ENCODE results near the gene MAPK12. TPM values are rescaled to one million over a fixed set of nuclear protein-coding genes. Genes with fewer than 3 reads are reported as not detected.
A peak's percentile ranks its signal among the peaks of the same experiment; 100 is the strongest.

MAPK12 gene
- polyA plus RNA-seq, 4 donors, result 0.45 to 7.1 (median 3.6) TPM

DNA sequence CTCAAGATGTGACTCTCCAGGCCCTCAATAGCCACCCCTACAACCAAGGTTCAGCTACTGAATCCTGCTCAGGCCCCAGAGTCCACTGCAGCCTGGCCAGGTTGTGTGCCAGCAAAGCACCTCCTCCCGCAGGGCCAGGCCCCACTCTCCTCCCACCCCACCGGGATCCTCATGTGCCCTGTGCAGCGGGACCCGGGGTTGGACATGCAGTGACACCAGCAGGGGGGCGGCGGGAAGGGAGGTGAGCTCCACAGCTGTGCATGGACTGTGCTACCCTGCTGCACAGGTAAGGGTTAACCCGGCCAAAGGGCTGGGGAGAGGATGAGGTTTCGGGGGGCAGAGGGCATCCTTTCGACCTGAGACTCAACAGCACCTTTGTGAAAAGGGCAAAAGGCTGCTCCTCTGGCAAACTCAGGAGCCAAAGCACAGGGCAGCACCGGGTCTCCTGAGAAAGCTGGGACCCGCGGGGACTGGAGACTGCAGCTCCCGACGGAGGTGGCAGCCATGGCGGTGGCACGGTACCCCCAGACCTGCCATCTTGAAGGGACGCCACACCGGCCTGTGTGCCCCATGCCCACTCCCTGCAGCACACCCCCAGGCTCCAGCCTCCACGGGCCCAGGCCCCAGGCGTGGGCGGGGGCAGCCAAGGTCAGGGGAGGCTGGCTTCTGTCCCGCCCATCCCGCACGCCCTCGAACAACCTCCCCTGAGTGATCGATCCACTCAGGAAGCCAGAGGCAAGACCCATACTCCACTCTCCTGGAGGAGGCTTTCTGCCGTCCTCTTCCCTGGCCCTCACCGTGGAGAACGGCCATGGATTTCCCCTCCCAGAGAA is 35.4 kb upstream of the MAPK12 start:
- no peaks in the 10 kb centered on the region for H3K9me3 ChIP-seq (ENCODE audit: control insufficient read depth in 2 of 2, insufficient read depth in 1 of 2, low read depth in 1 of 2, low read length in 1 of 2)
- DNase-seq, result peak in 1 of 2 donors; percentile 37
- 45 to 67% (median 53%) methylated on average over 26 to 29 of the region's 29 CpGs for WGBS, 3 donors
- peaks cover 0 to 65% (median 0%) of the 10 kb centered on the region in 3 donors for H3K36me3 ChIP-seq (ENCODE audit: control insufficient read depth in 3 of 3, insufficient read depth in 2 of 3, low read depth in 1 of 3, low read length in 3 of 3)
- H3K4me3 ChIP-seq (ENCODE audit: low read depth in 1 of 3, low read length in 3 of 3), result peak overlapping the region in 1 of 3 donors; percentile 1
- H3K27me3 ChIP-seq (ENCODE audit: control insufficient read depth in 3 of 3, insufficient read depth in 3 of 3, low read length in 3 of 3), result no peaks in the 10 kb centered on the region
- FAIRE-seq, result no peak
- H3K27ac ChIP-seq (ENCODE audit: low read depth in 1 of 3, low read length in 2 of 3), result peak overlapping the region in 2 of 3 donors; percentile 18 to 52
- peaks cover 8 to 67% (median 17%) of the 10 kb centered on the region in 3 donors for H3K4me1 ChIP-seq (ENCODE audit: control insufficient read depth in 3 of 3, insufficient read depth in 2 of 3, low read depth in 1 of 3, low read length in 2 of 3)

DNA sequence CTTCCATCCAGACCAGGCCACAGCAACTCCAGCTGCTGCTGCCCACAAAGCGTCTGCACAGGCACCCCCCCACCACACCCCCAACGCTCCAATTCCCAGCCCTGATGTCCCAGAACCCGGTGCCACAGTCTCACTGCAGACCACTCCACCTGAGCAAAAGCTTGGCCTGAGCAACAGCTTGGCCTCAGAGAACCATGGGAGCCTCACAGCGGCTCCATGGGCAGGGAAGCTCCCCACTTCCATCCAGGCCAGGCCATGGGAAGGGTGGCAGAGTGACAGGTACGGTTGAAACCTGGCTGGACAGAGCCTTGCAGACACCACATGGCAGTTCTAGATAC is 32.8 kb upstream of the MAPK12 start:
- Histone ChIP-seq H3K9me3 (ENCODE audit: control insufficient read depth in 2 of 2, insufficient read depth in 1 of 2, low read depth in 1 of 2, low read length in 1 of 2) (no peaks in the 10 kb centered on the region), H3K4me1 (ENCODE audit: control insufficient read depth in 3 of 3, insufficient read depth in 2 of 3, low read depth in 1 of 3, low read length in 2 of 3) (peaks cover 5 to 50% (median 8%) of the 10 kb centered on the region in 3 donors), H3K4me3 (ENCODE audit: low read depth in 1 of 3, low read length in 3 of 3) (no peak overlapping the region), H3K36me3 (ENCODE audit: control insufficient read depth in 3 of 3, insufficient read depth in 2 of 3, low read depth in 1 of 3, low read length in 3 of 3) (peaks cover 0 to 82% (median 2%) of the 10 kb centered on the region in 3 donors), H3K27me3 (ENCODE audit: control insufficient read depth in 3 of 3, insufficient read depth in 3 of 3, low read length in 3 of 3) (no peaks in the 10 kb centered on the region), H3K27ac (ENCODE audit: low read depth in 1 of 3, low read length in 2 of 3) (peak overlapping the region; percentile 86 to 97 (median 93))
- DNase-seq (no peak), FAIRE-seq (no peak)
- WGBS, 3 donors, result 24 to 37% (median 24%) methylated on average over 5 of the region's 5 CpGs

DNA sequence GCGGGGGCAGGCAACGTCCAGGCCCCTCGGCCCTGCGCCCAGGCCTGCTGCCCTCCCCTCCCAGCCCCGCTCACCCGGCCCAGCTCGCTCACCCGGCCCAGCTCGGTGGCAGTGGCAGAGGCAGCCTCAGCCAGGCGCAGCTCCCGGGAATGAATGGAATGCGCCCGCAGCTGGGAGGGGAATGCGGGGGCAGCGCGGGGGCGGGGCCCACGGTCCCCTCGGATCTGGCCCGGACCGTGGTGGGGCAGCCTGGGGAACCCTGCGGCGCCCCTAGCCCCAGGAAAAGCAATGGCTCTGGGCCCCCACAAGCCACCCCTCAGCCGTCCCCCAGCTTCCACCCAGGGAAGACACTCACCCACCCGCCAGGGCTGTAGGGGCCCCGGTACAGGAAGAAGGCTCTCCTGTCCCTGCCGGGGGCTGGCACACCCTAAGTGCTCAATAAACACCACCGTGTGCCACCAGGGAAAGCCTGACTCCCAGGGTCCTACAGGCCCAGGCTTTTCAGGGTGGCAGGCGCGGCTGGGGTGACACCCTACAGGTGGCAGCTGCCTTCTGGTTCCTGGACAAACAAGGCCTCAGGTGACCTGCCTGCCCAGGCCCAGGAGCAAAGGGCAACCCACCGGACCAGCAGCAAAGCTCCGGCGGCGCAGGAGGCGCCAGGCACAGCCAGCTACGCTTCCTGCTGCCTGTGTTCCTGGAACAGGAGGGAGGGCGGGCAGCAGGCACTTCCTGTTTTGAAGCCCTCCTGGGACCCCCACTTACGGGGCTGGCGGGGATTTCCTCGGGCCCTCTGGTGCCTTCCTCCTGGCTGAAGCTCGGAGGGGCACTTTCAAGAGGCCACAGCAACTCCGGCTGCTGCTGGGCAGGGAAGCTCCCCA is 32.2 kb upstream of the MAPK12 start:
- Histone ChIP-seq H3K4me1 (ENCODE audit: control insufficient read depth in 3 of 3, insufficient read depth in 2 of 3, low read depth in 1 of 3, low read length in 2 of 3) (peaks cover 5 to 46% (median 8%) of the 10 kb centered on the region in 3 donors), H3K27ac (ENCODE audit: low read depth in 1 of 3, low read length in 2 of 3) (peak overlapping the region; percentile 86 to 97 (median 93)), H3K27me3 (ENCODE audit: control insufficient read depth in 3 of 3, insufficient read depth in 3 of 3, low read length in 3 of 3) (no peaks in the 10 kb centered on the region), H3K36me3 (ENCODE audit: control insufficient read depth in 3 of 3, insufficient read depth in 2 of 3, low read depth in 1 of 3, low read length in 3 of 3) (peaks cover 0 to 85% (median 2%) of the 10 kb centered on the region in 3 donors), H3K9me3 (ENCODE audit: control insufficient read depth in 2 of 2, insufficient read depth in 1 of 2, low read depth in 1 of 2, low read length in 1 of 2) (no peaks in the 10 kb centered on the region), H3K4me3 (ENCODE audit: low read depth in 1 of 3, low read length in 3 of 3) (peak overlapping the region in 2 of 3 donors; percentile 42 to 45)
- FAIRE-seq, result no peak
- 7 to 14% (median 12%) methylated on average over 29 to 42 of the region's 42 CpGs for WGBS, 3 donors
- peak; percentile 87 to 94 for DNase-seq

DNA sequence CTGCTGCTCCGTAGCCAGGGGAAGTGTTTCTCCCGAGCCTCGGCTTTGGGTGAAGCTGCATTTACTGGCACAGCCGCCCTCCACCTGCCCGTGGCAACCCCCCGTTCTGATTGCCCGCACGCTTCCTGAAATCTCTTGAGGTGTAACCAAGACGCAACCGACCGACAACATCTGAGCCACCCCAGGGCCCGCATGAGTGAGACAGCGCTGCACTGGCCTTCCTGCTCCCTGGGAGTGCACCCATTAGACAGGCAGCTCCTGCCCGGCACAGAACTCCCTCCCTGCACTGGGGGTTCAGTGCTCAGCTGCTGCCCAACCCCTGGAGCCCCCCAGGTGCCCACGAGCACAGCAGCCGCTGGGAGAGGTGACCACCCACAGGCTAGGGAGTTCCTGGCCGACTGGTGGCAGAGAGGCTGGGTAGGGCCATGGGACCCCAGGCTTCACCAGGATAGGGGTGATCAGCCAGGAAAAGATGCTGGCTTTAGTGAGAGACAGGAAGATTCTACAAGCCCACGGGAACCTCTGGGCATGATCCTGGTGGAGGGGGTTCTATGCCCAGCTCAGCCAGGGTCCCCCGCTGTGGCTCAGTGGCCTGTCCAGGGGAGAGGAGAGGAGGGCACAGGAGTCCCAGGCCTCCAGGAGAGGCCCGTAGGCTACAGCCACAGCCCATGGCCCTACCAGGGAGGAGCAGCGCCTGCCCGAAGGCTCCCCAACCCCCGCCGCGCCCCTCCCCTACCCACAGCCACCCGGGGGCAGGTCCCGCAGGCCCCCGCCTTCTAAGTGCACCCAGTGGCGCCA is 31.4 kb upstream of the MAPK12 start:
- 45 to 68% (median 52%) methylated on average over 21 to 29 of the region's 29 CpGs for WGBS, 3 donors
- peak overlapping the region in 2 of 3 donors; percentile 42 to 45 for H3K4me3 ChIP-seq (ENCODE audit: low read depth in 1 of 3, low read length in 3 of 3)
- DNase-seq (no peak), FAIRE-seq (no peak)
- peaks cover 5 to 38% (median 6%) of the 10 kb centered on the region in 3 donors for H3K4me1 ChIP-seq (ENCODE audit: control insufficient read depth in 3 of 3, insufficient read depth in 2 of 3, low read depth in 1 of 3, low read length in 2 of 3)
- no peaks in the 10 kb centered on the region for H3K27me3 ChIP-seq (ENCODE audit: control insufficient read depth in 3 of 3, insufficient read depth in 3 of 3, low read length in 3 of 3)
- H3K27ac ChIP-seq (ENCODE audit: low read depth in 1 of 3, low read length in 2 of 3), result peak overlapping the region; percentile 34 to 97 (median 93)
- H3K9me3 ChIP-seq (ENCODE audit: control insufficient read depth in 2 of 2, insufficient read depth in 1 of 2, low read depth in 1 of 2, low read length in 1 of 2), result no peaks in the 10 kb centered on the region
- peaks cover 2 to 87% (median 3%) of the 10 kb centered on the region in 3 donors for H3K36me3 ChIP-seq (ENCODE audit: control insufficient read depth in 3 of 3, insufficient read depth in 2 of 3, low read depth in 1 of 3, low read length in 3 of 3)

DNA sequence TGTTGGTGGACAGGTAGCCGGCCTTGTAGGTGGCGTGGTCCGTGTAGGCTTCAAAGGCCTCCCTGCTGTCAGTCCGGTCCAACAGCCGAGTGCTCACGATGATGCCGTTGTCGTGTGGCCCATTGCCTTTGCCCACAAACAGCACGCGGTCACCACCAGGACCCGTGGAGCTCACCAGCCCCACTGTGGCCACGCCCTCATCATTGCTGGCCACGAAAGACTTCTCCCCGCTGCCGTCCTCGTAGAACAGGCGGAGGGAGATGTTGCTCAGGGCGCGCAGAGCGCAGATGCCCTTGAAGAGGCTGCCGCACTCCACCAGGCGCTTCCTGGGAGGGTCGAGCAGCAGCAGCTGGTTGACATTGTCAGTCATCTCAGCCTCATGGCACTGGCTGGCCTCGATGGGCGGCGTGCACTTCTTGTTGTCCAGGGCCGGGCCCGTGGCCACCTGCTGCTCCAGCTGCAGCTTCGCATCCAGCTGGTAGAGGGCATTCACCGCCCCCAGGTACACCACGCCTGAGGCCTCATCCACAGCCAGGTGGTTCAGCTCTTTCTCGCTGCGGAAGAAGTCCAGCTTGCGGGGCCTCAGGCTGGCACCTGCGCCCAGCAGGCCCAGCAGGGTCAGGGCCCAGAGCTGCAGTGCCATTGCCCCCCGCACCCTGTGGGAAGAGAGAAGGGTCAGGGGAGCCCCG is 28.6 kb upstream of the MAPK12 start:
- Histone ChIP-seq H3K27ac (ENCODE audit: low read depth in 1 of 3, low read length in 2 of 3) (no peak overlapping the region), H3K4me3 (ENCODE audit: low read depth in 1 of 3, low read length in 3 of 3) (no peak overlapping the region), H3K4me1 (ENCODE audit: control insufficient read depth in 3 of 3, insufficient read depth in 2 of 3, low read depth in 1 of 3, low read length in 2 of 3) (peaks cover 0 to 22% (median 3%) of the 10 kb centered on the region in 3 donors), H3K36me3 (ENCODE audit: control insufficient read depth in 3 of 3, insufficient read depth in 2 of 3, low read depth in 1 of 3, low read length in 3 of 3) (peaks cover 3 to 89% (median 8%) of the 10 kb centered on the region in 3 donors), H3K9me3 (ENCODE audit: control insufficient read depth in 2 of 2, insufficient read depth in 1 of 2, low read depth in 1 of 2, low read length in 1 of 2) (no peaks in the 10 kb centered on the region), H3K27me3 (ENCODE audit: control insufficient read depth in 3 of 3, insufficient read depth in 3 of 3, low read length in 3 of 3) (no peaks in the 10 kb centered on the region)
- DNase-seq (no peak), FAIRE-seq (no peak)
- 90 to 91% (median 90%) methylated on average over 35 to 37 of the region's 37 CpGs for WGBS, 3 donors

DNA sequence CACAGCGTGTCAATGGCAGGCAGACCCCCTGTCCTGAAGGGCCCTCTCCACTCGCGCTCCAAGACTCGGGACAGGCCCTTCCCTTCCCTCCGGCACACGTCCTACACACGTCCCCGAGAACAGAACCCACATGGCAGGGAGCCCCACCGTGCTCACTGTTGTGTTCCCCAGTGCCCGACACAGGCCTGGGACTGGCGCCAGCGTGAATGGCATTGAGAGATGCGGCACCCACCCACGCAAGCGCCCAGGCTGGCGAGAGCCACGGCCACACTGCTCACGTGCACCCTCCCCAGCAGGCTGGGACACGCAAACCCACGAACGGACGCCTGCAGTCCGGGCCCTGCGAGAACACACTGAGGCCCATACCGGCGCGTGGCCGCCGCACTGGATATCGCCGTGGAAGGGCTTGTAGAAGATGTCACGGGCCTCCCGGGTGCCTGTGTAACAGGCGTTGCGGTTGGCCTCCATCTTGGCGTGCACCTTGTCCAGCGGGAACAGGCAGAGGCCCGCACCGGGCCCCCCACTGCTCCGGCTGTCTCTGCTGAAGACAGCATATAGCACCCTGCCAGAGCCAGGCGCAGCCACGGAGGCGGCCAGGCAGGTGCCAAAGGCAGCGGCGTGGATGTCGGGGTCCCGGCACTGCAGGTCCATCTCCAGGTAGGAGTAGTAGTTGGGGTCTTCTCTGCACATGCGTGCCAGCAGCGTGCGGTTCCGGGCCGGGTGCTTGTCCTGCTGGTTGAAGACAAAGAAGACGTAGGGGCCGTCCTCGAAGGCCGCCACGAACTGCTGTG is 27.9 kb upstream of the MAPK12 start:
- H3K9me3 ChIP-seq (ENCODE audit: control insufficient read depth in 2 of 2, insufficient read depth in 1 of 2, low read depth in 1 of 2, low read length in 1 of 2), result no peaks in the 10 kb centered on the region
- H3K4me3 ChIP-seq (ENCODE audit: low read depth in 1 of 3, low read length in 3 of 3), result no peak overlapping the region
- no peak for FAIRE-seq
- 94 to 96% (median 95%) methylated on average over 54 to 57 of the region's 57 CpGs for WGBS, 3 donors
- no peaks in the 10 kb centered on the region for H3K27me3 ChIP-seq (ENCODE audit: control insufficient read depth in 3 of 3, insufficient read depth in 3 of 3, low read length in 3 of 3)
- H3K36me3 ChIP-seq (ENCODE audit: control insufficient read depth in 3 of 3, insufficient read depth in 2 of 3, low read depth in 1 of 3, low read length in 3 of 3), result peaks cover 6 to 87% (median 8%) of the 10 kb centered on the region in 3 donors
- peaks cover 0 to 16% (median 3%) of the 10 kb centered on the region in 3 donors for H3K4me1 ChIP-seq (ENCODE audit: control insufficient read depth in 3 of 3, insufficient read depth in 2 of 3, low read depth in 1 of 3, low read length in 2 of 3)
- H3K27ac ChIP-seq (ENCODE audit: low read depth in 1 of 3, low read length in 2 of 3), result no peak overlapping the region
- DNase-seq, result no peak

DNA sequence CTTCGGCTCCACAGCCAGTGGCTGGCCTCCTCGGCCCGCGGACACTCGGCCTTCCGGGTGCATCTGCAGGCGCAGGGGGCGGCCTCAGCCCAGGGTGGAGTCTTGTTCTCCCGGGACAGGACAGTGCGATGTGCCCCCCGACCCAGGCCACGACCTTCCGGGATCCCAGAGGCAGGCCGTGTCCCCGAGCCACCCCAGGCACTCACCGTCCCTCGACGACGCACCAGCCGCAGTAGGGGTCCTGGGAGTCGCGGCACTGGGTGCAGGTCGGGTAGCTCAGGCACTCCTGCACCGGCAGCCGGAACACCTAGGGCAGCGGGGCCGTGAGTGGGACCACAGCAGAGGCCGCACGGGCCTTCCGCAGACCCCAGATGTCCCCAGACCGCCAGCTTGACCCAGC is 26.2 kb upstream of the MAPK12 start:
- Histone ChIP-seq H3K27ac (ENCODE audit: low read depth in 1 of 3, low read length in 2 of 3) (no peak overlapping the region), H3K4me3 (ENCODE audit: low read depth in 1 of 3, low read length in 3 of 3) (no peak overlapping the region), H3K9me3 (ENCODE audit: control insufficient read depth in 2 of 2, insufficient read depth in 1 of 2, low read depth in 1 of 2, low read length in 1 of 2) (no peaks in the 10 kb centered on the region), H3K36me3 (ENCODE audit: control insufficient read depth in 3 of 3, insufficient read depth in 2 of 3, low read depth in 1 of 3, low read length in 3 of 3) (peaks cover 9 to 92% (median 13%) of the 10 kb centered on the region in 3 donors), H3K4me1 (ENCODE audit: control insufficient read depth in 3 of 3, insufficient read depth in 2 of 3, low read depth in 1 of 3, low read length in 2 of 3) (peaks cover 0 to 9% (median 0%) of the 10 kb centered on the region in 3 donors), H3K27me3 (ENCODE audit: control insufficient read depth in 3 of 3, insufficient read depth in 3 of 3, low read length in 3 of 3) (no peaks in the 10 kb centered on the region)
- no peak for DNase-seq
- 94 to 95% (median 95%) methylated on average over 24 to 31 of the region's 31 CpGs for WGBS, 3 donors
- no peak for FAIRE-seq
